Activated T-helper 1 cell treated with Interleukin-2 at 50 U/mL for 16 hours (primary cell): ENCODE measurements around the gene TEP1.
"Not testable (repeated sequence)": the region's sequence is repeated elsewhere in the genome, so short reads cannot be mapped to it uniquely, and the experiment has no call there.

Experiments used
- DNase-seq: peaks from one replicate; pipeline ENCODE4 v3.0.0-alpha.2; 2020; ENCODE audit warnings: low read depth

TEP1 gene

GRCh38 chr14:20341032-20341431, 72.3 kb downstream of the TEP1 start:
- DNase-seq: not testable (repeated sequence)

- DNase-seq: no peak
These were observed 79.3 kb downstream of the TEP1 start for GRCh38 chr14:20334017-20334416.

DNA sequence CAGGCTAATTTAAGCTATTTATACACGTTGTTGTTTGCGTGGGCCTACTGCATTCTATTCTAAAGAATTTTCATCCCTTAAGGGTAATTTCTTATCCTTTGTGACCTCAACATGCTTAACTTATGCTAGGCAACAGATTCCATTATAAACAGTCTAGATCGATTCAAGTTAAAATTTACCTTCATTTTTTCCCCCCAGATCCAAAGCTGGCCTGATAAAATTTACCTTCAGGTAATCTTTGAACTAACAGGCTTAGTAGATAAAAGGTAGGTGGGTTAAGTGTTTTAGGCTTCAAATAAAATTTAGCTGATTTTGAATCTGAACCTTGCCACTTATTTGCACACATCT, 79.8 kb downstream of the TEP1 start:
- no peak for DNase-seq

DNA sequence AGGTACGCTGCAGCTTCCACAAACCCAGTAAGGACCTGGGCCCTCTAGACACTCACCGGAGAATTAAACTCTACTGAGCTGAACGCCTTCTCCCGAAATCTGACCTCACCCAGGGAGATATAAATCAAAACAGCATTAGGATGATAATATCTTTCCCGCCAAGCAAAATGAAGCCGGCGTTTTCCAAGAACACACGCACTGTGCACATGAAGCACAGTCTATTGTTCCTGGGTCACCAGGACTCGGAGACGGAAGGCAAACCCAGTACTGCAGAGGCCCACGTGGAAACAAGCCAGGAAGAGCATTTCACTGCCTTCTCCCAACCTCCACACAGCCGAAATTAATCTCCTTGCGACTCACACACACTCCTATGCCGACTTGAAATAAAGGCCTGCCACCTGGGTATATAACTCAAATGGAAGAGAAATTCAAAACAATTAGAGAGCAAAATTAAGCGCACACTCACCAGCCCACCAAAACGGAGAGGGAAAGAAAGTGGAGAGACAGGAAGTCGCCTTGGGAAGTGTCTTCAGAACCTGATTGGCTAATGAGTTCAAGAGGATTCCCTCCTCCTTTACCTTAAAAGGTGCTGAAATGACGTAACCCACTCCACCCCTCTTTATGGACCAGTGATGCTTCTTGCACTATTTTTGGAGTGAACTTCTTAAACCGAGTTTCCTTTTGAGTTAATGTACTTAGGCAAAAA, 80.4 kb downstream of the TEP1 start, which contains the start of gene CCNB1IP1:
Gene CCNB1IP1 (minus strand): TSS at position 492 of the 706 bp plus-strand sequence. CDS start 16,756 bp downstream, outside the sequence.
- DNase-seq: peak; percentile 4

- DNase-seq: no peak
These were observed 80.9 kb downstream of the TEP1 start for GRCh38 chr14:20332431-20332787.

DNA sequence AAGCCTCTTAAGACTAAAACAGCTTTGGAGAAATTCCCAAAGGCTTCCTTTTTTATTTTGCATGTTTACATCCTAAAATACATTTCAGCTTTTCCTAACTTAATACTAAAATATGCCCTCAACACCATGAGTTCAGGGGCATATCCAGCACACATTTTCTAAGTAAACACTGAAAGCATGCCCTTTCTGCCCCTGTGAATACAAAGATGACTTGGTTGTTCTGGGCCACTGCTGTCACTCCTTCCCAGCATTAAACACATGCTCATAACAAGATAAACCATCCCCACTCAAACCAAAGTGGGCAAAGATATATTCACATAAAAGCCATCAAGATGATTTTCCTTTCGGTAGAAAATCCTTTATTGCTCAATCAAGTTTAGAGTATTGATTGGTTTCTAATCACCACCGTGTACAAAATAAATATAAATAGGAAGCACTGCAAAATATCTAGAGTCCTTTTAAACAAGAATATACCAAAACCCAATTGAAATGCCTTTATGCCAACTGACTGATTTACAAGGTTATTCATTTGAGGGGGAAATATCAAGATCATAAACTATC, 82.2 kb downstream of the TEP1 start:
- DNase-seq: no peak

- DNase-seq: no peak
These were observed 83.9 kb downstream of the TEP1 start for GRCh38 chr14:20329355-20329754.

- no peak for DNase-seq
These were observed 84.6 kb downstream of the TEP1 start for GRCh38 chr14:20328705-20329104.

DNA sequence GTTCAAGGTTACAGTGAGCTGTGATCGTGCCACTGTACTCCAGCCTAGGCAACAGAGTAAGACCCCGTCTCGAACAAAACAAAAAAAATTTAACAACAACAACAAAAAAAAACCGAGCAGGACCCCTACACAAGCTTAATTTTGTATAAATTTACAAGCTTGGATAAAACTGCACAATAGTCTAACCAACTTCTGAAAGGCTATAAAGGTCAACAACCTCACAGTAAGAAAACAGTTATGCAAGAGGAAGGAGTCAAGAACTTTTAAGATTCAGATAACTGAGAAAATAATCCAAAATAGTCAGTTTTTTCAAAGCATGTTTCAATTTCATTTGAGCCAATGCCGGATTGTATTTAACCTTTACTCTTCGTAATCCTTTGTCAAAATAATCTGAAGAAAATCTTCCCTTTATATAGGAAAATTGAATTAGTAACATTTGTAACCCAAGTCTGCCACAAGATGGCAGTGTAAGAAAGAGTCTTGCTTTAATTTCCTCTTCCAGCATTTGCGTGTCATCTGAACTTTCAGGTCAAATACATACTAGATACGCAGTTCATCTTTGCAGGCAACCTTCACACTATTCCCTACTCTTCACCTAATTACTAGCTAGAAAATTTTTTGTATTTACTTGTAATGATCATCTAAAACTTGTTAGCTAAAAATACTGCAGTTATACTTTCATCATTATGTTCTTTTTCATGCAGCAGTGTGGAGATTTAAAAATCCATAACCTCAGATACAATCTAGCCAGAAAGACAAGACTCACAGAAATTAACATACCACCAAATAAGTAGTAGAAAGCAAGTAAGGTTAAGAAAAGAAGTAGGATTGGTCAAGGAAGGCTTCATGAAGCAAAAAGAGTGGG, 86.1 kb downstream of the TEP1 start:
- no peak for DNase-seq

DNA sequence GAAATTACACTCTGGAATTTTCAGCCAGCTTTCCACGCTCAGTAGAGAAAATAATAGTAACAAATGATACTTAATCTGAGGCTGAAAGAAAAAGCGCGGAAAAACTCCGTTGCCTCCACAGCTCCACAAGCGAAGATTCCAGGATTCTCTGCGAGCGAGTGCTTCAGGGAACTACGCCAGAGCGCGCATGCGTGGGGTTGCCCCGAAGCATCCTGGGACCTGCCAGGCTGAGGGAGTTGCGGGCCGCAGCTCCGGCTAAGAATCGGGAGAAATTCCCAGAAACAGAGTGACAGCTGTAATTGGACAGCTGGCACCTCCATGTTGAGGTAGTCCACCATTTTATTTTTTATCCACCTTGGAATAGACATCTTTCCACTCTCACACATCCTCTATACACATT, 95.6 kb downstream of the TEP1 start:
- DNase-seq: no peak
